ENCODE measurements around the gene PRKCG. TPM values are rescaled to one million over a fixed set of nuclear protein-coding genes. Genes with fewer than 3 reads are reported as not detected.
A peak's percentile ranks its signal among the peaks of the same experiment; 100 is the strongest.

The PRKCG gene
- total RNA-seq, 1 experiment from 2014 or later, result 1.7 TPM

GRCh38 chr19:53907193-53907581, 25.2 kb downstream of the PRKCG start:
- POLR2A ChIA-PET, result no interaction called here

DNA sequence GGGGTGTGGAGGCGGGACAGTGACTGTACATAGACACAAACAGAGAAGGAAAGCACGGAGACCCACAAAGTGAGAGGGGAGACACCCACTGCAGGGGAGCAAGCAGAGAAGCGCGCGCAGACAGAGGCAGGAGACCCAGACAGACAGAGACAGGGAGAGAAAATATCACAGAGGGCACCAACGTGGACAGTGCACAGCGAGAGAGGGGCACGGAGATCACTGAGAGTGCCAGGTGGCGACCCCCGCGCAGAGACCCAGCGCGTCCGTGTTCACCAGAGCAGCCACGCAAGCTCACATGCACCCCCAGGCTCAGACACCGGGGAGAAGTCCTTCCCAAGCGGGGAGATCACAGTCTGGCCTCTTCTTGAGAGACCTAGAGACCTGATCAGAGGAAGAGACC, 25.7 kb downstream of the PRKCG start:
- Mint-ChIP-seq H3K4me1 (ENCODE audit: low read depth, unreplicated experiment) (no peaks in the 10 kb centered on the region), H3K36me3 (ENCODE audit: insufficient read depth, unreplicated experiment) (no peaks in the 10 kb centered on the region), H3K4me3 (ENCODE audit: unreplicated experiment) (peak overlapping the region; percentile 42), H3K27me3 (ENCODE audit: insufficient read depth, unreplicated experiment) (peaks cover 29% of the 10 kb centered on the region), H3K9me3 (ENCODE audit: unreplicated experiment) (peaks cover 10% of the 10 kb centered on the region), H3K27ac (ENCODE audit: unreplicated experiment) (no peak overlapping the region)
- H3K9me3 ChIP-seq, result no peaks in the 10 kb centered on the region
- POLR2A ChIA-PET, result no interaction called here
- no peaks in the 10 kb centered on the region for H3K36me3 ChIP-seq (ENCODE audit: control insufficient read depth, insufficient read depth, low read length)
- DNase-seq, result no peak
- no peak for TF ChIP-seq CTCF (IDR thresholded peaks at IDR 0.05; ENCODE audit: insufficient read depth in 1 of 2, low read depth in 1 of 2, low read length in 1 of 2, severe bottlenecking in 1 of 2, unreplicated experiment in 1 of 2)
- no peak overlapping the region for H3K4me3 ChIP-seq (ENCODE audit: low read depth, low read length)
- intact Hi-C loops (cut with micrococcal nuclease; ENCODE audit: unreplicated experiment), result no loop called here
- CTCF ChIA-PET, result no interaction called here
- no TSS peak for BruUV-seq (replicated peaks)
- H3K4me1 ChIP-seq, result no peaks in the 10 kb centered on the region
- H3K27me3 ChIP-seq (replicated peaks; ENCODE audit: control insufficient read depth, insufficient read depth, low read length), result no peaks in the 10 kb centered on the region

More at GRCh38 chr19:53907193-53907581, 25.2 kb downstream of the PRKCG start:
- no peak overlapping the region for H3K4me3 ChIP-seq (ENCODE audit: low read depth, low read length)
- no peaks in the 10 kb centered on the region for H3K27me3 ChIP-seq (replicated peaks; ENCODE audit: control insufficient read depth, insufficient read depth, low read length)
- no peaks in the 10 kb centered on the region for H3K4me1 Mint-ChIP-seq (ENCODE audit: low read depth, unreplicated experiment)
- CTCF ChIA-PET, result no interaction called here
- intact Hi-C loops (cut with micrococcal nuclease; ENCODE audit: unreplicated experiment), result no loop called here
- no peaks in the 10 kb centered on the region for H3K36me3 Mint-ChIP-seq (ENCODE audit: insufficient read depth, unreplicated experiment)
- TF ChIP-seq CTCF (IDR thresholded peaks at IDR 0.05; ENCODE audit: insufficient read depth in 1 of 2, low read depth in 1 of 2, low read length in 1 of 2, severe bottlenecking in 1 of 2, unreplicated experiment in 1 of 2), result no peak
- H3K4me3 Mint-ChIP-seq (ENCODE audit: unreplicated experiment), result peak overlapping the region; percentile 42
- no TSS peak for BruUV-seq (replicated peaks)
- no peak for DNase-seq
- no peaks in the 10 kb centered on the region for H3K36me3 ChIP-seq (ENCODE audit: control insufficient read depth, insufficient read depth, low read length)
- no peaks in the 10 kb centered on the region for H3K9me3 ChIP-seq
- no peaks in the 10 kb centered on the region for H3K4me1 ChIP-seq
- H3K9me3 Mint-ChIP-seq (ENCODE audit: unreplicated experiment), result peaks cover 10% of the 10 kb centered on the region
- no peak overlapping the region for H3K27ac Mint-ChIP-seq (ENCODE audit: unreplicated experiment)
- H3K27me3 Mint-ChIP-seq (ENCODE audit: insufficient read depth, unreplicated experiment), result peaks cover 29% of the 10 kb centered on the region

GRCh38 chr19:53908106-53908934, 26.3 kb downstream of the PRKCG start:
- H3K27ac Mint-ChIP-seq (ENCODE audit: unreplicated experiment), result no peak overlapping the region
- Histone ChIP-seq H3K36me3 (ENCODE audit: control insufficient read depth, insufficient read depth, low read length) (no peaks in the 10 kb centered on the region), H3K9me3 (no peaks in the 10 kb centered on the region), H3K4me3 (ENCODE audit: low read depth, low read length) (no peak overlapping the region), H3K27me3 (replicated peaks; ENCODE audit: control insufficient read depth, insufficient read depth, low read length) (no peaks in the 10 kb centered on the region), H3K4me1 (no peaks in the 10 kb centered on the region)
- CTCF ChIA-PET, result no interaction called here
- H3K27me3 Mint-ChIP-seq (ENCODE audit: insufficient read depth, unreplicated experiment), result peaks cover 29% of the 10 kb centered on the region
- H3K36me3 Mint-ChIP-seq (ENCODE audit: insufficient read depth, unreplicated experiment), result no peaks in the 10 kb centered on the region
- H3K4me1 Mint-ChIP-seq (ENCODE audit: low read depth, unreplicated experiment), result no peaks in the 10 kb centered on the region
- peak overlapping the region; percentile 11 for H3K4me3 Mint-ChIP-seq (ENCODE audit: unreplicated experiment)
- POLR2A ChIA-PET, result no interaction called here
- DNase-seq, result no peak
- no TSS peak for BruUV-seq (replicated peaks)
- intact Hi-C loops (cut with micrococcal nuclease; ENCODE audit: unreplicated experiment), result no loop called here
- peaks cover 10% of the 10 kb centered on the region for H3K9me3 Mint-ChIP-seq (ENCODE audit: unreplicated experiment)
- no peak for TF ChIP-seq CTCF (IDR thresholded peaks at IDR 0.05; ENCODE audit: insufficient read depth in 1 of 2, low read depth in 1 of 2, low read length in 1 of 2, severe bottlenecking in 1 of 2, unreplicated experiment in 1 of 2)

Measured in Caco-2 (cell line).